K562 (cell line): Measurements from ENCODE around the gene MLLT3. TPM values are rescaled to one million over a fixed set of nuclear protein-coding genes. Genes with fewer than 3 reads are reported as not detected.

ENCODE experiments used
- ATAC-seq: fragments of 200-7000 bp; cut with Tn5 transposase; 3 replicates; pipeline ENCODE4 v1.9.1; 2020; ENCODE audit warnings: moderate library complexity
- BruUV-seq: library from RNA; stranded (reverse); fragments of 400-500 nt; replicated peaks from 2 replicates; lab custom pipeline; 2021; lab: Mats Ljungman, UMichigan
- CTCF ChIA-PET: fragments of 300-600 bp; formaldehyde crosslinking; extraction: SDS; loops from one replicate; lab custom pipeline; 2021; ENCODE audit warnings: low intra/inter-chr PET ratio; lab: Yijun Ruan, JAX
- POLR2A ChIA-PET: fragments of 300-600, 350-650 bp; sonication (Branson Sonifier 250); formaldehyde crosslinking; extraction: SDS; loops from one replicate; lab custom pipeline; 2021; ENCODE audit warnings: antibody characterized with exemption, inconsistent platforms; lab: Yijun Ruan, JAX
- DNase-seq, 4 experiments: peaks; one replicate each; pipeline versions ENCODE4 v3.0.0 to v3.0.0-alpha.2; 2011 to 2018; ENCODE audit warnings: low spot score in 3 of 4, mixed read lengths in 3 of 4; ENCODE audit errors: extremely low read depth in 1 of 4
- FAIRE-seq: peaks from 2 replicates; lab custom pipeline; 2011; peaks lifted over from hg19 to GRCh38; lab: Jason Lieb, UNC
- H2AFZ ChIP-seq: 2 replicates; pipeline ENCODE4 v1.6.0; 2011; ENCODE audit warnings: low read depth, low read length, control low read depth, inconsistent platforms
- H3K27ac ChIP-seq: fragments of 200-600 bp; 3 replicates; pipeline ENCODE4 v1.8.0; 2011; ENCODE audit warnings: low read depth, mild to moderate bottlenecking, control low read depth, inconsistent platforms, low read length, moderate library complexity, mixed read lengths; ENCODE audit errors: extremely low read depth
- H3K27me3 ChIP-seq, 2 experiments: fragments of 300-600 bp in 1 of 2; 2 replicates in 1 of 2; 3 replicates in 1 of 2; pipeline versions ENCODE4 v1.6.0 to v1.8.0; 2011; ENCODE audit warnings: inconsistent platforms in 2 of 2, low read length in 2 of 2, mild to moderate bottlenecking in 1 of 2, mixed read lengths in 1 of 2, moderate library complexity in 1 of 2; ENCODE audit not compliant: control insufficient read depth in 2 of 2, insufficient read depth in 2 of 2
- H3K36me3 ChIP-seq: fragments of 300-600 bp; 3 replicates; pipeline ENCODE4 v1.8.0; 2011; ENCODE audit warnings: mild to moderate bottlenecking, low read length, inconsistent platforms; ENCODE audit not compliant: control insufficient read depth, insufficient read depth
- H3K4me1 ChIP-seq, 2 experiments: fragments of 200-600 bp in 1 of 2; replicated peaks in 1 of 2; 2 replicates in 1 of 2; 3 replicates in 1 of 2; pipeline versions ENCODE4 v1.5.1 to v1.8.0; 2011; ENCODE audit warnings: inconsistent platforms in 2 of 2, low read length in 2 of 2, mild to moderate bottlenecking in 1 of 2, mixed read lengths in 1 of 2, moderate library complexity in 1 of 2; ENCODE audit not compliant: control insufficient read depth in 2 of 2, insufficient read depth in 2 of 2
- H3K4me2 ChIP-seq: 2 replicates; pipeline ENCODE4 v1.6.1; 2011; ENCODE audit warnings: low read length, control low read depth, inconsistent platforms, mixed read lengths; ENCODE audit not compliant: insufficient read depth
- H3K4me3 ChIP-seq: fragments of 200-600 bp; sonication (generic), shearing (Covaris generic); 2 replicates; pipeline ENCODE4 v1.5.1; 2016; ENCODE audit warnings: control low read depth, inconsistent platforms
- H3K79me2 ChIP-seq: fragments of 200-600 bp; 3 replicates; pipeline ENCODE4 v1.8.0; 2011; ENCODE audit warnings: low read length, inconsistent platforms; ENCODE audit not compliant: control insufficient read depth, insufficient read depth
- H3K9ac ChIP-seq, 2 experiments: 2 replicates each; pipeline versions ENCODE4 v1.6.0 to v1.6.1; 2011; ENCODE audit warnings: low read depth in 2 of 2, low read length in 2 of 2, control low read depth in 1 of 2, inconsistent platforms in 1 of 2, mild to moderate bottlenecking in 1 of 2, mixed read lengths in 1 of 2; ENCODE audit not compliant: insufficient read depth in 1 of 2
- H3K9me1 ChIP-seq: one replicate; pipeline ENCODE4 v1.6.0; 2011; ENCODE audit warnings: inconsistent platforms, mild to moderate bottlenecking, low read length, moderate library complexity; ENCODE audit not compliant: control insufficient read depth, insufficient read depth
- H3K9me3 ChIP-seq: replicated peaks from 2 replicates; pipeline ENCODE4 v1.5.1; 2011; ENCODE audit warnings: low read depth, low read length, inconsistent platforms; ENCODE audit not compliant: control insufficient read depth, insufficient read depth
- H4K20me1 ChIP-seq: replicated peaks from 2 replicates; pipeline ENCODE4 v1.6.1; 2011; ENCODE audit warnings: low read length, inconsistent platforms, mixed read lengths; ENCODE audit not compliant: control insufficient read depth, insufficient read depth
- BMI1 ChIP-seq: fragments of 150-350 bp; IDR thresholded peaks from 2 replicates; pipeline ENCODE4 v1.6.1; 2014; ENCODE audit warnings: low read length
- BRF2 ChIP-seq: IDR thresholded peaks from 3 replicates; pipeline ENCODE4 v1.6.1; 2011; ENCODE audit warnings: borderline replicate concordance, mild to moderate bottlenecking; ENCODE audit not compliant: insufficient read length, insufficient read depth
- CBFB ChIP-seq: sonication (generic); formaldehyde crosslinking; IDR thresholded peaks from 2 replicates; pipeline ENCODE4 v1.4.0; 2020; ENCODE audit warnings: mild to moderate bottlenecking, missing genetic modification reagents
- CREM ChIP-seq: IDR thresholded peaks from 2 replicates; pipeline ENCODE4 v1.6.1; 2014; ENCODE audit warnings: antibody characterized with exemption, low read depth
- EHMT2 ChIP-seq: fragments of 450-650 bp; IDR thresholded peaks from 2 replicates; pipeline ENCODE4 v1.6.1; 2018; ENCODE audit warnings: antibody characterized with exemption
- HDAC8 ChIP-seq: fragments of 450-650 bp; IDR thresholded peaks from 2 replicates; pipeline ENCODE4 v1.6.1; 2016; ENCODE audit warnings: mild to moderate bottlenecking, missing genetic modification characterization, moderate library complexity, missing compliant biosample characterization
- MCM7 ChIP-seq, 2 experiments: fragments of 450-650 bp; IDR thresholded peaks; 2 replicates each; pipeline ENCODE4 v1.6.1; 2016 to 2018
- MEF2A ChIP-seq: IDR thresholded peaks from 2 replicates; pipeline ENCODE4 v1.6.1; 2011; ENCODE audit warnings: low read depth, mild to moderate bottlenecking, low read length, moderate library complexity; ENCODE audit not compliant: control insufficient read depth
- MYBL2 ChIP-seq, 2 experiments: fragments of 450-650 bp in 1 of 2; sonication (generic) in 1 of 2; formaldehyde crosslinking in 1 of 2; IDR thresholded peaks; 2 replicates each; pipeline versions ENCODE4 v1.6.1 to v1.8.1; 2017 to 2022; ENCODE audit warnings: borderline replicate concordance in 1 of 2, inconsistent platforms in 1 of 2, low read depth in 1 of 2, mild to moderate bottlenecking in 1 of 2, missing genetic modification reagents in 1 of 2, moderate library complexity in 1 of 2
- YBX1 ChIP-seq: fragments of 450-650 bp; IDR thresholded peaks from 2 replicates; pipeline ENCODE4 v1.7.1; 2016; ENCODE audit warnings: mild to moderate bottlenecking
- ZNF133 ChIP-seq: fragments of 250-450 bp; sonication (Bioruptor Pico); IDR thresholded peaks from 2 replicates; pipeline ENCODE4 v1.4.0; 2020; ENCODE audit warnings: mild to moderate bottlenecking
- ZNF224 ChIP-seq: sonication (generic); formaldehyde crosslinking; IDR thresholded peaks from 2 replicates; pipeline ENCODE4 v1.8.0; 2022; ENCODE audit warnings: mild to moderate bottlenecking, missing genetic modification reagents
- ZNF707 ChIP-seq: fragments of 250-450 bp; sonication (Bioruptor Pico); conservative IDR thresholded peaks from 2 replicates; pipeline ENCODE4 v1.8.0; 2022; ENCODE audit warnings: inconsistent platforms, mild to moderate bottlenecking, moderate library complexity
- WGBS: fragments of 100-300 bp; shearing (Covaris generic); methylation state at CpG from one replicate; pipeline ENCODE4 v1.1.6; 2016; ENCODE audit warnings: low coverage, mixed read lengths; ENCODE audit not compliant: insufficient coverage; ENCODE audit errors: missing lambda C conversion rate; 5-methylcytosine and 5-hydroxymethylcytosine counted together
- in situ Hi-C: fragments of 300-500 bp; cut with MboI; formaldehyde crosslinking; loops from 4 replicates; pipeline ENCODE4 v1.15.0; 2018; ENCODE audit warnings: inconsistent platforms, mixed read lengths
- intact Hi-C: fragments of 100-400 bp; cut with micrococcal nuclease; formaldehyde crosslinking; loops from 2 replicates; pipeline ENCODE4 v1.14.2; 2022
- polyA plus RNA-seq, 8 experiments: library from polyadenylated mRNA; depleted of rRNA in 4 of 8; stranded (reverse) in 5 of 8; unstranded in 3 of 8; fragments of >200 nt; fragmentation: Nextera tagmentation in 2 of 8; fragmentation: Illumina TruSeq in 1 of 8; extraction: Ambion mirVana in 2 of 8; extraction: Trizol in 1 of 8; gene quantifications; 2 replicates each; pipeline versions ENCODE4 v1.2.1 to v1.2.3, GENCODE V29; 2011 to 2014; ENCODE audit warnings: inconsistent platforms in 1 of 8, missing spikeins in 1 of 8
- total RNA-seq, 7 experiments: library from RNA; depleted of rRNA in 6 of 7; stranded (reverse); fragments of >200 nt in 6 of 7; fragmentation: Illumina TruSeq in 2 of 7; extraction: Trizol in 2 of 7; gene quantifications; 2 replicates each; pipeline versions ENCODE4 v1.2.1 to v1.2.3, GENCODE V29; 2011 to 2021; ENCODE audit warnings: low replicate concordance in 1 of 7

The MLLT3 gene
- total and polyA plus RNA-seq, 9 of the 15 experiments (the other 6 are each of a cell fraction or from before 2014, with no cell fraction given) = 0.07 to 0.42 (median 0.22) TPM; not detected in 4

GRCh38 chr9:20419533-20419932 is 202.8 kb downstream of the MLLT3 start:
- CTCF ChIA-PET = no interaction called here

More at GRCh38 chr9:20419533-20419932, 202.8 kb downstream of the MLLT3 start:
- ATAC-seq (no peak), DNase-seq (no peak), FAIRE-seq (no peak)
- H3K27ac ChIP-seq = no peak overlapping the region
- no peaks in the 10 kb centered on the region for H3K9me1 ChIP-seq
- no TSS peak for BruUV-seq
- H3K4me3 ChIP-seq = no peak overlapping the region
- no peaks in the 10 kb centered on the region for H3K9me3 ChIP-seq
- no peaks in the 10 kb centered on the region for H3K79me2 ChIP-seq
- 7% methylated on average over 3 of the region's 3 CpGs for WGBS
- in situ Hi-C loops = no loop called here
- H3K27me3 ChIP-seq = no peaks in the 10 kb centered on the region
- TF ChIP-seq BMI1 (no peak), MYBL2 (IDR thresholded peaks at IDR 0.05; ENCODE audit: low read depth) (no peak), MYBL2 (CRISPR knock-in tag; IDR thresholded peaks at IDR 0.05; ENCODE audit: borderline replicate concordance) (no peak), MCM7 (IDR thresholded peaks at IDR 0.05) (no peak), ZNF133 (no peak), CBFB (CRISPR knock-in tag) (no peak), MEF2A (no peak), HDAC8 (tag) (no peak), ZNF224 (CRISPR knock-in tag) (no peak), ZNF707 (CRISPR knock-in tag) (no peak), YBX1 (no peak), BRF2 (no peak), EHMT2 (no peak), CREM (no peak)
- no peaks in the 10 kb centered on the region for H4K20me1 ChIP-seq
- intact Hi-C loops = no loop called here
- H3K9ac ChIP-seq = no peak overlapping the region
- POLR2A ChIA-PET = interaction anchor here (0.6 kb wide), 1 partner anchor 200 kb away, joined by 3 read pairs; no protein-coding TSS in a partner anchor
- no peaks in the 10 kb centered on the region for H3K4me1 ChIP-seq
- H3K36me3 ChIP-seq = no peaks in the 10 kb centered on the region
- no peak overlapping the region for H3K4me2 ChIP-seq
- no peak overlapping the region for H2AFZ ChIP-seq
